Psoas muscle (tissue), 8 donors: ENCODE data around the gene SPSB1. TPM values are rescaled to one million over a fixed set of nuclear protein-coding genes. Genes with fewer than 3 reads are reported as not detected.
A peak's percentile ranks its signal among the peaks of the same experiment; 100 is the strongest.

ENCODE experiments used
- ATAC-seq, 4 donors: fragments of 200-7000 bp; cut with Tn5 transposase; one replicate each; pipeline ENCODE4 v1.9.1; 2020; ENCODE audit warnings: moderate library complexity in 3 of 4, mild to moderate bottlenecking in 2 of 4
- DNase-seq, 2 donors: peaks; one replicate each; pipeline ENCODE4 v3.0.0-alpha.2; 2020
- H3K27ac ChIP-seq: fragments of 200-600 bp; one replicate; pipeline ENCODE4 v1.8.0; 2022
- H3K27me3 ChIP-seq, 3 donors: fragments of 200-600 bp in 1 of 3; one replicate each; pipeline versions ENCODE4 v1.6.1 to v1.8.0; 2013 to 2022; ENCODE audit warnings: low read length in 2 of 3, mild to moderate bottlenecking in 2 of 3, moderate library complexity in 1 of 3; ENCODE audit not compliant: insufficient read depth in 3 of 3
- H3K36me3 ChIP-seq, 2 donors: fragments of 200-600 bp in 1 of 2; one replicate each; pipeline versions ENCODE4 v1.6.1 to v1.8.0; 2013 to 2022; ENCODE audit warnings: low read depth in 1 of 2, mild to moderate bottlenecking in 1 of 2, moderate library complexity in 1 of 2; ENCODE audit not compliant: insufficient read depth in 1 of 2
- H3K4me1 ChIP-seq: fragments of 200-600 bp; one replicate; pipeline ENCODE4 v1.8.0; 2022
- H3K4me3 ChIP-seq: fragments of 200-600 bp; one replicate; pipeline ENCODE4 v1.8.0; 2022; ENCODE audit warnings: mild to moderate bottlenecking
- H3K9me3 ChIP-seq: fragments of 200-600 bp; one replicate; pipeline ENCODE4 v1.8.0; 2022
- WGBS, 3 donors: extraction: QIAGEN DNeasy Blood & Tissue Kit; methylation state at CpG; one replicate each; pipeline versions ENCODE4 v1.1.6 to v1.1.7; 2013; 5-methylcytosine and 5-hydroxymethylcytosine counted together
- intact Hi-C, 2 donors: fragments of 100-400 bp; cut with DNase I; formaldehyde crosslinking; loops; one replicate each; pipeline versions ENCODE4 v1.11.0 to v1.14.2; 2022
- polyA plus RNA-seq, 3 donors: library from polyadenylated mRNA; stranded (reverse); fragments of 200-250 nt; gene quantifications; one replicate each; pipeline ENCODE4 v1.2.3, GENCODE V29; 2013
- total RNA-seq, 4 donors: library from RNA; stranded (reverse); fragmentation: NEBNext Ultra II Directional in 2 of 4; extraction: Animal tissue kit (Norgen Biotek cat#: 25700) in 2 of 4; gene quantifications; one replicate each; pipeline versions ENCODE4 v1.2.1 to v1.2.4, GENCODE V29; 2021 to 2023
- TF ChIP-seq, protein P1 (sequence below): fragments of 200-600 bp; IDR thresholded peaks from one replicate; pipeline ENCODE4 v1.8.0; 2022; ENCODE audit warnings: antibody characterized with exemption
- donor health status: healthy with polysubstance abuse.
- donor health status: DM: no; HTN: no; CAD: no; lungs with moderate emphysema.
- donor health status: Bipolar disorder and iron deficiency.
- donor health status: healthy.
- donor health status: DM: yes; HTN: yes; CAD: no.
- donor health status: DM: no; HTN: no; CAD: no.
- donor health status: DM: no; HTN: no; CAD: no.
- donor health status: DM: yes; HTN: yes; CAD: no.

Gene SPSB1
- total and polyA plus RNA-seq, 7 donors = 12.0 to 60.7 (median 31.3) TPM

DNA sequence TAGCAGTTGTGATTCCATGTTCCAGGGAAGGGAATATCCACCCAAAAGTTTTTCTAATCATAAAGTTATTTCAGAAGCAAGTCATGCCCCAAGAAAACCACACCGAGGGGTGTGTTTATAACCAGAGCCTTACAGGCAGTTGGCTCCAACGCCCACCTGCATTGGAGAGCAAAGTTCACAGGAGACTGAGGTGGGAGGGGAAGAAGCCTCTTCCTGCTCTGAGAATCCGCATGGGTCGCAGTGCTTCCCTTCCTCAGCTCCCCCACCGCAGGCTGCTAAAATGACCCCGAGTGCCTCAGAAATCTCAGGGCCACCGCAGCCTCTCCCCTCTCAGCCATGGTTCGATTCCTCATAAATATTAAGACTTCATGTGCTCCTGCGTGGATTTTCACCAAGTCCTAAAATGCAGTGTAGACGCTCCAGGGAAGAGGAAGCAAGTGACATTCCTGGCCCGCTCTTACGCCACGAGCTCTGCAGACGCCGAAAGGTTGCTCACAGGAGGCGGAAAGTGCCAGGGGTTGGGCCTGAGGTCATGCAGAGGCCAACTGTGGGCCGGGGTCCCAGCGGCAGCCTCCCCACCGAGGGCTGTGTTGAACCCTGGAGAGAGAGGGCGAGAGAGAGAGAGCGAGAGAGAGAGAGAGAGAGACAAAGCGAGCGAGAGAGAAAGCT, 13.4 kb upstream of the SPSB1 start:
- intact Hi-C loops = no loop called here
- DNase-seq (peak in 1 of 2 donors; percentile 39), ATAC-seq (no peak)
- Histone ChIP-seq H3K9me3 (peaks cover 1% of the 10 kb centered on the region), H3K4me3 (no peak overlapping the region), H3K4me1 (peaks cover 29% of the 10 kb centered on the region), H3K27ac (no peak overlapping the region), H3K36me3 (no peaks in the 10 kb centered on the region), H3K27me3 (no peaks in the 10 kb centered on the region)
- 70 to 79% (median 77%) methylated on average over 23 of the region's 23 CpGs for WGBS, 3 donors
- TF ChIP-seq, protein P1, sequence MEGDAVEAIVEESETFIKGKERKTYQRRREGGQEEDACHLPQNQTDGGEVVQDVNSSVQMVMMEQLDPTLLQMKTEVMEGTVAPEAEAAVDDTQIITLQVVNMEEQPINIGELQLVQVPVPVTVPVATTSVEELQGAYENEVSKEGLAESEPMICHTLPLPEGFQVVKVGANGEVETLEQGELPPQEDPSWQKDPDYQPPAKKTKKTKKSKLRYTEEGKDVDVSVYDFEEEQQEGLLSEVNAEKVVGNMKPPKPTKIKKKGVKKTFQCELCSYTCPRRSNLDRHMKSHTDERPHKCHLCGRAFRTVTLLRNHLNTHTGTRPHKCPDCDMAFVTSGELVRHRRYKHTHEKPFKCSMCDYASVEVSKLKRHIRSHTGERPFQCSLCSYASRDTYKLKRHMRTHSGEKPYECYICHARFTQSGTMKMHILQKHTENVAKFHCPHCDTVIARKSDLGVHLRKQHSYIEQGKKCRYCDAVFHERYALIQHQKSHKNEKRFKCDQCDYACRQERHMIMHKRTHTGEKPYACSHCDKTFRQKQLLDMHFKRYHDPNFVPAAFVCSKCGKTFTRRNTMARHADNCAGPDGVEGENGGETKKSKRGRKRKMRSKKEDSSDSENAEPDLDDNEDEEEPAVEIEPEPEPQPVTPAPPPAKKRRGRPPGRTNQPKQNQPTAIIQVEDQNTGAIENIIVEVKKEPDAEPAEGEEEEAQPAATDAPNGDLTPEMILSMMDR = no peak

- 29 to 41% (median 36%) methylated on average over 24 to 32 of the region's 36 CpGs for WGBS, 3 donors
- intact Hi-C loops = loop anchor here in 1 of 2 donors (5.0 kb wide), 1 partner anchor 212 kb away; no protein-coding TSS in a partner anchor
- no peaks in the 10 kb centered on the region for H3K36me3 ChIP-seq
- DNase-seq = peak; percentile 82 to 88
- H3K27ac ChIP-seq = no peak overlapping the region
- no peaks in the 10 kb centered on the region for H3K27me3 ChIP-seq
- peaks cover 7% of the 10 kb centered on the region for H3K9me3 ChIP-seq
- H3K4me3 ChIP-seq = no peak overlapping the region
- peaks cover 23% of the 10 kb centered on the region for H3K4me1 ChIP-seq
- peak; percentile 65 to 83 (median 78) for ATAC-seq
- TF ChIP-seq, protein P1 = no peak
These were observed 12.5 kb upstream of the SPSB1 start for GRCh38 chr1:9280015-9280860.

- Histone ChIP-seq H3K27ac (no peak overlapping the region), H3K4me1 (peaks cover 14% of the 10 kb centered on the region), H3K36me3 (no peaks in the 10 kb centered on the region), H3K4me3 (no peak overlapping the region), H3K27me3 (no peaks in the 10 kb centered on the region), H3K9me3 (peaks cover 7% of the 10 kb centered on the region)
- intact Hi-C loops = loop anchor here in 1 of 2 donors (5.0 kb wide), 1 partner anchor 211 kb away; no protein-coding TSS in a partner anchor
- ATAC-seq (peak; percentile 4 to 18 (median 14)), DNase-seq (peak in 1 of 2 donors; percentile 64)
- TF ChIP-seq, protein P1 = no peak
- 61 to 71% (median 65%) methylated on average over 19 of the region's 19 CpGs for WGBS, 3 donors
These were observed 11.4 kb upstream of the SPSB1 start for GRCh38 chr1:9281071-9281827.

DNA sequence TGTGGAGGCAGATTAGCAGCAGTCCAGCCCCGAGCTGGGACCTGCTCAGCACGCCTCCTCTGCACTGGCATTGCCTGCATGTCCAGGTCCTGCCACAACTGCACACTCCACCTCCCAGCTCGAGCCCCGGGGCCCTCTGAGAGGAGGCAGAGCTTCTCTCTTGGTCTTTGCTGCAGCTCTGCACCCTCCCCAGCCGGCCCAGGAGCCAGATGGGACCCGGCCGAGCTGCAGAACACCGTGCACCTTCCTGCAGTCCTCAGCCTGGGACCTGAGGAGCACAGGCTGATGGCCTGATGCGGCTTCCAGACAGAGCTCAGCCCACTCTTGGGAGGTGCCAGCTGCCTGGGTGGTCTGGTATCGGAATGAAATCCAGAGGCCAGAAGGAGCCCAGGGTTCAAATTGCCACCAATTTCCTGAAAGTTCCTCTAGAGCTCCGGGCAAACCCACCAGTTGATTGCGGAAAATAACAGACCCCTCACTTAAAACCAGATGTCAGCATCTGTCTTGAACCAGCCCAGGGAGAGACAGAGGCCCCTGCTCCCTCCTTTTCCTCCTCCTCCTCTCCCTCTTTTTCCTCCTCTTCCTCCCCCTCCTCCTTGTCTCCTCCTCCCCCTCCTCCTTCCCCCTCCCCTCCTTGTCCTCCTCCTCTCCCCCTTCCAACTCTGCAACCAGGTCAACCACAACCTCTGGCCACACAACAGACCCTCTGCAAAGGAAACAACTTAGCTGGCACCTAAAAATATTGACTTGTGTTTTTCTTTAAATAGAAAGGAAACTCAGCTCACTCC, 10.6 kb upstream of the SPSB1 start:
- TF ChIP-seq, protein P1 = no peak
- Histone ChIP-seq H3K36me3 (no peaks in the 10 kb centered on the region), H3K4me1 (peaks cover 14% of the 10 kb centered on the region), H3K4me3 (no peak overlapping the region), H3K27ac (no peak overlapping the region), H3K27me3 (no peaks in the 10 kb centered on the region), H3K9me3 (peaks cover 8% of the 10 kb centered on the region)
- ATAC-seq = peak in 1 of 4 donors; percentile 3
- peak in 1 of 2 donors; percentile 49 for DNase-seq
- 43 to 58% (median 53%) methylated on average over 12 of the region's 12 CpGs for whole genome bisulfite sequencing, 3 donors
- intact Hi-C loops = loop anchor here in 1 of 2 donors (5.0 kb wide), 1 partner anchor 210 kb away; no protein-coding TSS in a partner anchor
